Neural progenitor cell (in vitro differentiated cells): ENCODE data around the gene COMMD10.

Experiments used
- EZH2 ChIP-seq: fragments of 200-600 bp; sonication (generic); IDR thresholded peaks from 2 replicates; pipeline ENCODE4 v1.6.1; 2017; ENCODE audit warnings: antibody characterized with exemption, mild to moderate bottlenecking, moderate library complexity
- TF ChIP-seq, protein P1 (sequence below): fragments of 200-600 bp; sonication (generic); IDR thresholded peaks from 2 replicates; pipeline ENCODE4 v1.5.1; 2017; ENCODE audit warnings: antibody characterized with exemption, mild to moderate bottlenecking

- TF ChIP-seq, protein P1, sequence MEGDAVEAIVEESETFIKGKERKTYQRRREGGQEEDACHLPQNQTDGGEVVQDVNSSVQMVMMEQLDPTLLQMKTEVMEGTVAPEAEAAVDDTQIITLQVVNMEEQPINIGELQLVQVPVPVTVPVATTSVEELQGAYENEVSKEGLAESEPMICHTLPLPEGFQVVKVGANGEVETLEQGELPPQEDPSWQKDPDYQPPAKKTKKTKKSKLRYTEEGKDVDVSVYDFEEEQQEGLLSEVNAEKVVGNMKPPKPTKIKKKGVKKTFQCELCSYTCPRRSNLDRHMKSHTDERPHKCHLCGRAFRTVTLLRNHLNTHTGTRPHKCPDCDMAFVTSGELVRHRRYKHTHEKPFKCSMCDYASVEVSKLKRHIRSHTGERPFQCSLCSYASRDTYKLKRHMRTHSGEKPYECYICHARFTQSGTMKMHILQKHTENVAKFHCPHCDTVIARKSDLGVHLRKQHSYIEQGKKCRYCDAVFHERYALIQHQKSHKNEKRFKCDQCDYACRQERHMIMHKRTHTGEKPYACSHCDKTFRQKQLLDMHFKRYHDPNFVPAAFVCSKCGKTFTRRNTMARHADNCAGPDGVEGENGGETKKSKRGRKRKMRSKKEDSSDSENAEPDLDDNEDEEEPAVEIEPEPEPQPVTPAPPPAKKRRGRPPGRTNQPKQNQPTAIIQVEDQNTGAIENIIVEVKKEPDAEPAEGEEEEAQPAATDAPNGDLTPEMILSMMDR: peak; percentile 87
- TF ChIP-seq EZH2: no peak
These were observed 52.9 kb downstream of the COMMD10 start for GRCh38 chr5:116137544-116138378.
